HCT116 (cell line): Measurements from ENCODE around the gene NSG2. TPM values are rescaled to one million over a fixed set of nuclear protein-coding genes. Genes with fewer than 3 reads are reported as not detected.

Experiments used
- ATAC-seq: fragments of 200-7000 bp; cut with Tn5 transposase; 2 replicates; pipeline ENCODE4 v1.9.1; 2020; ENCODE audit warnings: mild to moderate bottlenecking, moderate library complexity
- BruUV-seq: library from RNA; stranded (reverse); fragments of 400-500 nt; replicated peaks from 2 replicates; lab custom pipeline; 2021; lab: Mats Ljungman, UMichigan
- CTCF ChIA-PET: fragments of 300-600 bp; sonication (Branson Sonifier 250); formaldehyde crosslinking; loops from one replicate; lab custom pipeline; 2021; ENCODE audit warnings: antibody characterized with exemption; lab: Charles Lee
- POLR2A ChIA-PET: fragments of 300-600, 350-600 bp; sonication (Branson Sonifier 250); formaldehyde crosslinking; loops from one replicate; lab custom pipeline; 2021; ENCODE audit warnings: antibody characterized with exemption; lab: Charles Lee
- RAD21 ChIA-PET, 2 experiments: fragments of 300-600 bp; sonication (Branson Sonifier 250); formaldehyde crosslinking; loops; one replicate each; lab custom pipeline; 2023; ENCODE audit warnings: low total read pairs in 2 of 2; ENCODE audit not compliant: uncharacterized antibody in 2 of 2, unreplicated experiment in 2 of 2, low non-redundant PET in 1 of 2; lab: Charles Lee
- DNase-seq: peaks from one replicate; pipeline ENCODE4 v3.0.0-alpha.2; 2010; ENCODE audit warnings: low read depth, low spot score
- H2AFZ ChIP-seq: fragments of 200-600 bp; shearing (Covaris generic), sonication (generic); 2 replicates; pipeline ENCODE4 v1.6.1; 2017; ENCODE audit warnings: low read depth, mixed run types, mixed read lengths, antibody characterized with exemption, low read length; ENCODE audit not compliant: poor library complexity, severe bottlenecking
- H3K27ac ChIP-seq: 2 replicates; pipeline ENCODE4 v1.5.1; 2012; ENCODE audit warnings: low read depth, low read length
- H3K27me3 ChIP-seq: fragments of 200-600 bp; sonication (generic); 2 replicates; pipeline ENCODE4 v1.6.1; 2016; ENCODE audit warnings: mixed run types, low read length, mixed read lengths; ENCODE audit not compliant: insufficient read depth
- H3K36me3 ChIP-seq, 2 experiments: fragments of 200-500 bp in 1 of 2; fragments of 200-600 bp in 1 of 2; sonication (Bioruptor generic) in 1 of 2; sonication (generic) in 1 of 2; 2 replicates each; pipeline versions ENCODE4 v1.5.1 to v1.6.1; 2014 to 2016; ENCODE audit warnings: low read length in 2 of 2, inconsistent platforms in 1 of 2, mixed read lengths in 1 of 2, mixed run types in 1 of 2; ENCODE audit not compliant: insufficient read depth in 2 of 2, control insufficient read depth in 1 of 2
- H3K4me1 ChIP-seq, 2 experiments: fragments of 200-600 bp in 1 of 2; sonication (generic) in 1 of 2; 2 replicates each; pipeline versions ENCODE4 v1.5.1 to v1.6.1; 2012 to 2017; ENCODE audit warnings: low read length in 2 of 2, inconsistent platforms in 1 of 2, mild to moderate bottlenecking in 1 of 2, mixed read lengths in 1 of 2, mixed run types in 1 of 2, moderate library complexity in 1 of 2; ENCODE audit not compliant: insufficient read depth in 2 of 2, control insufficient read depth in 1 of 2
- H3K4me2 ChIP-seq: fragments of 200-600 bp; sonication (generic); 2 replicates; pipeline ENCODE4 v1.6.1; 2017; ENCODE audit warnings: mixed run types, low read length, mixed read lengths
- H3K4me3 ChIP-seq, 2 experiments: fragments of 200-600 bp in 1 of 2; sonication (generic) in 1 of 2; replicated peaks in 1 of 2; 2 replicates each; pipeline ENCODE4 v1.5.1; 2011 to 2016; ENCODE audit warnings: low read length in 2 of 2, control low read depth in 1 of 2, low read depth in 1 of 2, mild to moderate bottlenecking in 1 of 2, mixed read lengths in 1 of 2, mixed run types in 1 of 2
- H3K79me2 ChIP-seq: fragments of 200-600 bp; sonication (generic); 2 replicates; pipeline ENCODE4 v1.6.1; 2017; ENCODE audit warnings: mild to moderate bottlenecking, mixed run types, low read length, moderate library complexity, mixed read lengths; ENCODE audit not compliant: insufficient read depth
- H3K9ac ChIP-seq: fragments of 200-600 bp; sonication (generic); 2 replicates; pipeline ENCODE4 v1.6.1; 2016; ENCODE audit warnings: low read length, mixed read lengths
- H3K9me2 ChIP-seq: fragments of 200-600 bp; sonication (generic), shearing (Covaris generic); 2 replicates; pipeline ENCODE4 v1.6.1; 2017; ENCODE audit warnings: mixed run types, mild to moderate bottlenecking, moderate library complexity; ENCODE audit not compliant: insufficient read depth
- H3K9me3 ChIP-seq, 2 experiments: fragments of 200-500 bp in 1 of 2; fragments of 200-600 bp in 1 of 2; sonication (Bioruptor generic) in 1 of 2; sonication (generic) in 1 of 2; 2 replicates each; pipeline ENCODE4 v1.6.1; 2014 to 2017; ENCODE audit warnings: low read length in 2 of 2, mixed read lengths in 2 of 2, inconsistent platforms in 1 of 2, low read depth in 1 of 2, mild to moderate bottlenecking in 1 of 2, mixed run types in 1 of 2, moderate library complexity in 1 of 2; ENCODE audit not compliant: control insufficient read depth in 1 of 2, insufficient read depth in 1 of 2
- H4K20me1 ChIP-seq: fragments of 200-600 bp; sonication (generic), shearing (Covaris generic); 2 replicates; pipeline ENCODE4 v1.6.1; 2017; ENCODE audit warnings: mixed run types, mild to moderate bottlenecking, moderate library complexity; ENCODE audit not compliant: insufficient read depth
- CBX3 ChIP-seq: IDR thresholded peaks from 2 replicates; pipeline ENCODE4 v1.6.1; 2012; ENCODE audit warnings: low read depth
- CEBPB ChIP-seq: IDR thresholded peaks from 2 replicates; pipeline ENCODE4 v1.6.1; 2012; ENCODE audit warnings: low read depth
- EGR1 ChIP-seq: IDR thresholded peaks from 2 replicates; pipeline ENCODE4 v1.6.1; 2012; ENCODE audit warnings: low read depth
- ELF1 ChIP-seq: IDR thresholded peaks from 2 replicates; pipeline ENCODE4 v1.6.1; 2012; ENCODE audit warnings: low read depth, borderline replicate concordance
- EZH2 ChIP-seq: fragments of 200-600 bp; sonication (generic); IDR thresholded peaks from 2 replicates; pipeline ENCODE4 v1.6.1; 2017; ENCODE audit warnings: antibody characterized with exemption, mixed run types
- EZH2phosphoT487 ChIP-seq: fragments of 200-600 bp; IDR thresholded peaks from 2 replicates; pipeline ENCODE4 v1.6.1; 2018; ENCODE audit warnings: antibody characterized with exemption, borderline replicate concordance
- FOSL1 ChIP-seq: IDR thresholded peaks from 2 replicates; pipeline ENCODE4 v1.6.1; 2012; ENCODE audit warnings: low read depth
- JUND ChIP-seq: IDR thresholded peaks from 2 replicates; pipeline ENCODE4 v1.6.1; 2012
- POLR2A ChIP-seq: IDR thresholded peaks from 2 replicates; pipeline ENCODE4 v1.7.0; 2011; ENCODE audit warnings: borderline replicate concordance; ENCODE audit not compliant: insufficient read depth, insufficient read length; ENCODE audit errors: extremely low read depth
- POLR2AphosphoS5 ChIP-seq: IDR thresholded peaks from 2 replicates; pipeline ENCODE4 v1.6.1; 2011; ENCODE audit warnings: mild to moderate bottlenecking, low read depth, low read length, moderate library complexity
- RAD21 ChIP-seq: IDR thresholded peaks from 2 replicates; pipeline ENCODE4 v1.6.1; 2012; ENCODE audit warnings: low read depth, mild to moderate bottlenecking
- SIN3A ChIP-seq: IDR thresholded peaks from 2 replicates; pipeline ENCODE4 v1.6.1; 2012; ENCODE audit warnings: low read depth
- SP1 ChIP-seq: IDR thresholded peaks from 2 replicates; pipeline ENCODE4 v1.6.1; 2012; ENCODE audit warnings: low read depth
- SRF ChIP-seq: IDR thresholded peaks from 2 replicates; pipeline ENCODE4 v1.6.1; 2012; ENCODE audit warnings: low read depth
- TCF7L2 ChIP-seq: IDR thresholded peaks from 2 replicates; pipeline ENCODE4 v1.7.0; 2011; ENCODE audit warnings: borderline replicate concordance, inconsistent platforms; ENCODE audit not compliant: insufficient read depth, insufficient read length; ENCODE audit errors: extremely low read depth
- YY1 ChIP-seq: IDR thresholded peaks from 2 replicates; pipeline ENCODE4 v1.6.1; 2011; ENCODE audit warnings: low read length, low read depth, moderate library complexity, mild to moderate bottlenecking; ENCODE audit not compliant: insufficient replicate concordance; ENCODE audit errors: extremely low read depth
- ZFX ChIP-seq: fragments of 450-650 bp; IDR thresholded peaks from 2 replicates; pipeline ENCODE4 v1.6.1; 2017
- ZNF274 ChIP-seq: fragments of 200-500 bp; sonication (Bioruptor generic); IDR thresholded peaks from 2 replicates; pipeline ENCODE4 v1.6.1; 2014; ENCODE audit warnings: mild to moderate bottlenecking, low read depth, low read length, inconsistent platforms
- intact Hi-C: fragments of 100-400 bp; cut with micrococcal nuclease; formaldehyde crosslinking; loops from 2 replicates; pipeline ENCODE4 v1.10.0; 2022
- total RNA-seq: library from RNA; stranded (reverse); gene quantifications from one replicate; pipeline ENCODE4 v1.2.1, GENCODE V29; 2021; ENCODE audit not compliant: unreplicated experiment
- TF ChIP-seq, protein P1 (sequence below): IDR thresholded peaks from 2 replicates; pipeline ENCODE4 v1.6.1; 2011; ENCODE audit warnings: mild to moderate bottlenecking, low read length, moderate library complexity; ENCODE audit not compliant: insufficient replicate concordance; ENCODE audit errors: extremely low read depth
- TF ChIP-seq, protein P2 (sequence below): IDR thresholded peaks from 2 replicates; pipeline ENCODE4 v1.6.1; 2012

NSG2 gene
- total RNA-seq, 1 experiment from 2014 or later, result not detected

DNA sequence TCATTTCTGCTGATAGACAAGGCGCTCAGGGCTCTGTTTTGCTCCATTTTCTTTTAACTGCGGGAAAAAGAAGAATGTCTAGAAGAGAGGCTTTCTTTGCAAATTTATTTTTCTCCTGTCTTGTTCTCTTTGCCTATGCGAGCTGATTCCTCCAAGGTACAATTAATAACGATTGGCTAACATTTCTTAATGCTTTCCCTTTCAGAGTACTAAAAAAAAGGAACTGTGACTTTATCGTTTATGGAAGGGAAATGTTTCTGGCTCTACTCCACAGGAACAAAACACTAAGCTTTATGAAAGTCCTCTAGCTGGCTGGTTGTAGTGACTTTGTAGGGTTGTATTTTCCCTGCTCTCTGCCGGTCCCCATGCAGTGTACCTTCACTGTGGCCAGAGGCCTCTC is 11.7 kb downstream of the NSG2 start (continued):
- TF ChIP-seq, protein P1, sequence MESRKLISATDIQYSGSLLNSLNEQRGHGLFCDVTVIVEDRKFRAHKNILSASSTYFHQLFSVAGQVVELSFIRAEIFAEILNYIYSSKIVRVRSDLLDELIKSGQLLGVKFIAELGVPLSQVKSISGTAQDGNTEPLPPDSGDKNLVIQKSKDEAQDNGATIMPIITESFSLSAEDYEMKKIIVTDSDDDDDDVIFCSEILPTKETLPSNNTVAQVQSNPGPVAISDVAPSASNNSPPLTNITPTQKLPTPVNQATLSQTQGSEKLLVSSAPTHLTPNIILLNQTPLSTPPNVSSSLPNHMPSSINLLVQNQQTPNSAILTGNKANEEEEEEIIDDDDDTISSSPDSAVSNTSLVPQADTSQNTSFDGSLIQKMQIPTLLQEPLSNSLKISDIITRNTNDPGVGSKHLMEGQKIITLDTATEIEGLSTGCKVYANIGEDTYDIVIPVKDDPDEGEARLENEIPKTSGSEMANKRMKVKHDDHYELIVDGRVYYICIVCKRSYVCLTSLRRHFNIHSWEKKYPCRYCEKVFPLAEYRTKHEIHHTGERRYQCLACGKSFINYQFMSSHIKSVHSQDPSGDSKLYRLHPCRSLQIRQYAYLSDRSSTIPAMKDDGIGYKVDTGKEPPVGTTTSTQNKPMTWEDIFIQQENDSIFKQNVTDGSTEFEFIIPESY, result no peak
- TF ChIP-seq ELF1, result no peak

GRCh38 chr5:174058433-174059122 is 13.1 kb downstream of the NSG2 start:
- TF ChIP-seq, protein P2, sequence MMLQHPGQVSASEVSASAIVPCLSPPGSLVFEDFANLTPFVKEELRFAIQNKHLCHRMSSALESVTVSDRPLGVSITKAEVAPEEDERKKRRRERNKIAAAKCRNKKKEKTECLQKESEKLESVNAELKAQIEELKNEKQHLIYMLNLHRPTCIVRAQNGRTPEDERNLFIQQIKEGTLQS, result no peak
- TF ChIP-seq TCF7L2, result no peak
- TF ChIP-seq ZFX, result no peak
- no peak for TF ChIP-seq JUND
- TF ChIP-seq EZH2phosphoT487, result no peak
- TF ChIP-seq POLR2A, result no peak
- no peak for TF ChIP-seq CEBPB
- TF ChIP-seq ZNF274, result no peak
- no peak for TF ChIP-seq ELF1
- TF ChIP-seq EZH2, result no peak
- no peak for TF ChIP-seq SRF
- no peak for TF ChIP-seq SIN3A
- TF ChIP-seq CBX3, result no peak
- no peak for TF ChIP-seq EGR1
- TF ChIP-seq POLR2AphosphoS5, result no peak
- no peak for TF ChIP-seq RAD21
- no peak for TF ChIP-seq SP1
- TF ChIP-seq YY1, result no peak
- no peak for TF ChIP-seq FOSL1
- Histone ChIP-seq H2AFZ (no peak overlapping the region), H3K27ac (no peak overlapping the region), H3K9me3 (no peaks in the 10 kb centered on the region), H3K79me2 (no peaks in the 10 kb centered on the region), H4K20me1 (no peaks in the 10 kb centered on the region), H3K36me3 (no peaks in the 10 kb centered on the region), H3K4me3 (no peak overlapping the region), H3K4me1 (no peaks in the 10 kb centered on the region; a peak in 1 of 4 replicates), H3K27me3 (peaks cover 44% of the 10 kb centered on the region), H3K4me2 (no peak overlapping the region), H3K9me2 (no peaks in the 10 kb centered on the region), H3K9ac (no peak overlapping the region)
- ATAC-seq (no peak), DNase-seq (no peak)
- POLR2A ChIA-PET, result no interaction called here
- BruUV-seq, result no TSS peak
- intact Hi-C loops, result no loop called here
- CTCF ChIA-PET, result interaction anchor here (1.3 to 2.0 kb wide), 2 partner anchors 13 to 254 kb away, joined by 3 to 4 read pairs; partner anchors contain the start of gene NSG2
- RAD21 ChIA-PET, result no interaction called here
